Measurements from ENCODE around the gene DUSP9.
"Not testable (repeated sequence)": the region's sequence is repeated elsewhere in the genome, so short reads cannot be mapped to it uniquely, and the experiment has no call there.

Gene DUSP9

GRCh38 chrX:153689654-153690465, 42.9 kb downstream of the DUSP9 start:
- in situ Hi-C loops (cut with MboI; ENCODE audit: low sequenced_read_pairs): no loop called here

- in situ Hi-C loops (cut with MboI; ENCODE audit: low sequenced_read_pairs): no loop called here
These were observed 43.5 kb downstream of the DUSP9 start for GRCh38 chrX:153690466-153690865.

- in situ Hi-C loops (cut with MboI; ENCODE audit: low sequenced_read_pairs): not testable (repeated sequence)
These were observed 44.2 kb downstream of the DUSP9 start for GRCh38 chrX:153691032-153691827.

GRCh38 chrX:153692003-153692402, 45.0 kb downstream of the DUSP9 start:
- in situ Hi-C loops (cut with MboI; ENCODE audit: low sequenced_read_pairs): no loop called here

GRCh38 chrX:153692611-153693156, 45.7 kb downstream of the DUSP9 start:
- in situ Hi-C loops (cut with MboI; ENCODE audit: low sequenced_read_pairs): no loop called here

GRCh38 chrX:153693216-153694086, 46.4 kb downstream of the DUSP9 start:
- in situ Hi-C loops (cut with MboI; ENCODE audit: low sequenced_read_pairs): no loop called here

GRCh38 chrX:153694256-153694655, 47.3 kb downstream of the DUSP9 start:
- in situ Hi-C loops (cut with MboI; ENCODE audit: low sequenced_read_pairs): not testable (repeated sequence)

- in situ Hi-C loops (cut with MboI; ENCODE audit: low sequenced_read_pairs): no loop called here
These were observed 47.8 kb downstream of the DUSP9 start for GRCh38 chrX:153694687-153695270.

GRCh38 chrX:153696100-153696499, 49.1 kb downstream of the DUSP9 start:
- in situ Hi-C loops (cut with MboI; ENCODE audit: low sequenced_read_pairs): no loop called here

- in situ Hi-C loops (cut with MboI; ENCODE audit: low sequenced_read_pairs): not testable (repeated sequence)
These were observed 49.5 kb downstream of the DUSP9 start for GRCh38 chrX:153696538-153696937.

GRCh38 chrX:153696986-153697722, 50.2 kb downstream of the DUSP9 start:
- in situ Hi-C loops (cut with MboI; ENCODE audit: low sequenced_read_pairs): not testable (repeated sequence)

- in situ Hi-C loops (cut with MboI; ENCODE audit: low sequenced_read_pairs): no loop called here
These were observed 51.2 kb downstream of the DUSP9 start for GRCh38 chrX:153697924-153698865.

GRCh38 chrX:153699210-153699783, 52.3 kb downstream of the DUSP9 start:
- in situ Hi-C loops (cut with MboI; ENCODE audit: low sequenced_read_pairs): not testable (repeated sequence)

GRCh38 chrX:153699784-153700371, 52.9 kb downstream of the DUSP9 start:
- in situ Hi-C loops (cut with MboI; ENCODE audit: low sequenced_read_pairs): not testable (repeated sequence)

GRCh38 chrX:153700376-153700945, 53.5 kb downstream of the DUSP9 start:
- in situ Hi-C loops (cut with MboI; ENCODE audit: low sequenced_read_pairs): no loop called here
